ENCODE results near the gene CYLD.

DNA sequence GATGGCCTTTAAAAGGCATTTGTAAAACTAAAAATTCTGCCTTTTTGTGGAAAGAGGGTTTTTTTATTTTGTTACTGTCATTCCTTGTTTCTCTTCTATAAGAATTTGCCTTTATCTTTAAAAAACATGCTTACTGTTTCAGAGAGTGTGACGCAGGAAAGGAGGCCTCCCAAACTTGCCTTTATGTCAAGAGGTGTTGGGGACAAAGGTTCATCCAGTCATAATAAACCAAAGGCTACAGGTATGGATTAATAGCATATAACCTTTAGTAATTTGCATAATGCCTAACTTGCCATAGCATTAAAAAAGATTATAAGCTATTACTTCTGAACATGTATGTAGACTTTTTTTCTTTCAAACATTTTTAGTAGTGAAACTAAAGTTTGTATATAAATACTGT lies 34.2 kb downstream of the CYLD start:
- TF ChIP-seq, protein P1, sequence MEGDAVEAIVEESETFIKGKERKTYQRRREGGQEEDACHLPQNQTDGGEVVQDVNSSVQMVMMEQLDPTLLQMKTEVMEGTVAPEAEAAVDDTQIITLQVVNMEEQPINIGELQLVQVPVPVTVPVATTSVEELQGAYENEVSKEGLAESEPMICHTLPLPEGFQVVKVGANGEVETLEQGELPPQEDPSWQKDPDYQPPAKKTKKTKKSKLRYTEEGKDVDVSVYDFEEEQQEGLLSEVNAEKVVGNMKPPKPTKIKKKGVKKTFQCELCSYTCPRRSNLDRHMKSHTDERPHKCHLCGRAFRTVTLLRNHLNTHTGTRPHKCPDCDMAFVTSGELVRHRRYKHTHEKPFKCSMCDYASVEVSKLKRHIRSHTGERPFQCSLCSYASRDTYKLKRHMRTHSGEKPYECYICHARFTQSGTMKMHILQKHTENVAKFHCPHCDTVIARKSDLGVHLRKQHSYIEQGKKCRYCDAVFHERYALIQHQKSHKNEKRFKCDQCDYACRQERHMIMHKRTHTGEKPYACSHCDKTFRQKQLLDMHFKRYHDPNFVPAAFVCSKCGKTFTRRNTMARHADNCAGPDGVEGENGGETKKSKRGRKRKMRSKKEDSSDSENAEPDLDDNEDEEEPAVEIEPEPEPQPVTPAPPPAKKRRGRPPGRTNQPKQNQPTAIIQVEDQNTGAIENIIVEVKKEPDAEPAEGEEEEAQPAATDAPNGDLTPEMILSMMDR (IDR thresholded peaks at IDR 0.05) = no peak
- no peak for TF ChIP-seq POLR2A (IDR thresholded peaks at IDR 0.05)
